Cardiac fibroblast (primary cell): Measurements from ENCODE around the gene FAAP100.
A peak's percentile ranks its signal among the peaks of the same experiment; 100 is the strongest.

Experiments
- DNase-seq, 2 donors: peaks; one replicate each; pipeline versions ENCODE4 v3.0.0 to v3.0.0-alpha.2; 2010; ENCODE audit warnings: low read depth in 2 of 2
- H3K4me3 ChIP-seq, 2 donors: replicated peaks in 1 of 2; 1 replicate in 1 of 2; 2 replicates in 1 of 2; pipeline ENCODE4 v1.5.1; 2011; ENCODE audit warnings: low read depth in 2 of 2, low read length in 2 of 2, mild to moderate bottlenecking in 2 of 2, moderate library complexity in 1 of 2
- TF ChIP-seq, protein P1 (sequence below): IDR thresholded peaks from one replicate; pipeline ENCODE4 v1.5.1; 2011; ENCODE audit warnings: low read depth, mild to moderate bottlenecking, low read length, inconsistent platforms

FAAP100 gene

GRCh38 chr17:81564778-81565177 lies 12.6 kb upstream of the FAAP100 start:
- TF ChIP-seq, protein P1, sequence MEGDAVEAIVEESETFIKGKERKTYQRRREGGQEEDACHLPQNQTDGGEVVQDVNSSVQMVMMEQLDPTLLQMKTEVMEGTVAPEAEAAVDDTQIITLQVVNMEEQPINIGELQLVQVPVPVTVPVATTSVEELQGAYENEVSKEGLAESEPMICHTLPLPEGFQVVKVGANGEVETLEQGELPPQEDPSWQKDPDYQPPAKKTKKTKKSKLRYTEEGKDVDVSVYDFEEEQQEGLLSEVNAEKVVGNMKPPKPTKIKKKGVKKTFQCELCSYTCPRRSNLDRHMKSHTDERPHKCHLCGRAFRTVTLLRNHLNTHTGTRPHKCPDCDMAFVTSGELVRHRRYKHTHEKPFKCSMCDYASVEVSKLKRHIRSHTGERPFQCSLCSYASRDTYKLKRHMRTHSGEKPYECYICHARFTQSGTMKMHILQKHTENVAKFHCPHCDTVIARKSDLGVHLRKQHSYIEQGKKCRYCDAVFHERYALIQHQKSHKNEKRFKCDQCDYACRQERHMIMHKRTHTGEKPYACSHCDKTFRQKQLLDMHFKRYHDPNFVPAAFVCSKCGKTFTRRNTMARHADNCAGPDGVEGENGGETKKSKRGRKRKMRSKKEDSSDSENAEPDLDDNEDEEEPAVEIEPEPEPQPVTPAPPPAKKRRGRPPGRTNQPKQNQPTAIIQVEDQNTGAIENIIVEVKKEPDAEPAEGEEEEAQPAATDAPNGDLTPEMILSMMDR: no peak
- no peak for DNase-seq
- no peak overlapping the region for H3K4me3 ChIP-seq

DNA sequence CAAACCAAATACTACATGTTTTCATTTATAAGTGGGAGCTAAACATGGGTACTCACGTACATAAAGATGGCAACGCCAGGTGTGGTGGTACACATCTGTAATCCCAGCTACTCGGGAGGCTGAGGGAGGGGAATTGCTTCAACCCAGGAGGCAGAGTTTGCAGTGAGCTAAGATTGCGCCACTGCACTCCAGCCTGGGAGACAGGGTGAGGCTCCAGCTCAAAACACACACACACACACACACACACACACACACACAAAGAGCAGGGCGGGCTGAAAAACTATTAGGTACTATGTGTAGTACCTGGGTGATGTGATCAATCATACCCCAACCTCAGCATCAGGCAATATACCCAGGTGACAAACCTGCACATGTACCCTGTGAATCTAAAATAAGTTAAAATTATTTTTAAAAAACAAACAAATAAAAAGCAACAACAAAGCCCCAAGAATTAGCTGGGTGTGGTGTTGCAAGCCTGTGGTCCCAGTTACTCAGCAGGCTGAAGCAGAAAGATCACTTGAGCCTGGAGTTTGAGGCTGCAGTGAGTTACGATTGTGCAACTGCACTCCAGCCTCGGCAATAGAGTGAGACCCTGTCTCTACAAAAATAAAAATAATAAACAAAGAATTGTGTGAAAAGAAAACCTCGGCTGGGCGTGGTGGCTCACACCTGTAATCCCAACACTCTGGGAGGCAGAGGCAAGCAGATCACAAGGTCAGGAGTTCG lies 11.9 kb upstream of the FAAP100 start:
- no peak overlapping the region for H3K4me3 ChIP-seq
- TF ChIP-seq, protein P1: no peak
- DNase-seq: peak; percentile 83 to 89

DNA sequence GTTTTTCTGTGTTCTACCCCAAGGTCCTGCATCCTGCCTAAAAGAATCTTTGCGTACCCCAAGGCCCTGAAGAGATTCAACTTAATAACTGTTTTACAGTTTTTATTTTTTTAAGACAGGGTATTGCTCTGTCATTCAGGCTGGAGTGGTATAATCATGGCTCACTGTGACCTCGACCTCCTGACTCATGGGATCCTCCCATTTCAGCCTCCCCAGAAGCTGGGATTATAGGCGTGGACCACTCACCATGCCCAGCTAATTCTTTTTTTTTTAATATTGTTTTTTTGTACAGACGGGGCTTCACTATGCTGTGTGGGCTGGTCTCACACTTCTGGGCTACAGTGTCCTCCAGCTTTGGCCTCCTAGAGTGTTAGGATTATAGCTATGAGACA lies 9.3 kb upstream of the FAAP100 start:
- DNase-seq: peak in 1 of 2 donors; percentile 85
- no peak overlapping the region for H3K4me3 ChIP-seq
- TF ChIP-seq, protein P1: no peak

GRCh38 chr17:81558941-81559806 lies 7.0 kb upstream of the FAAP100 start:
- DNase-seq: peak in 1 of 2 donors; percentile 20
- no peak overlapping the region for H3K4me3 ChIP-seq
- TF ChIP-seq, protein P1: peak; percentile 39

GRCh38 chr17:81558115-81558468 lies 5.9 kb upstream of the FAAP100 start:
- no peak overlapping the region for H3K4me3 ChIP-seq
- DNase-seq: no peak
- TF ChIP-seq, protein P1: no peak

DNA sequence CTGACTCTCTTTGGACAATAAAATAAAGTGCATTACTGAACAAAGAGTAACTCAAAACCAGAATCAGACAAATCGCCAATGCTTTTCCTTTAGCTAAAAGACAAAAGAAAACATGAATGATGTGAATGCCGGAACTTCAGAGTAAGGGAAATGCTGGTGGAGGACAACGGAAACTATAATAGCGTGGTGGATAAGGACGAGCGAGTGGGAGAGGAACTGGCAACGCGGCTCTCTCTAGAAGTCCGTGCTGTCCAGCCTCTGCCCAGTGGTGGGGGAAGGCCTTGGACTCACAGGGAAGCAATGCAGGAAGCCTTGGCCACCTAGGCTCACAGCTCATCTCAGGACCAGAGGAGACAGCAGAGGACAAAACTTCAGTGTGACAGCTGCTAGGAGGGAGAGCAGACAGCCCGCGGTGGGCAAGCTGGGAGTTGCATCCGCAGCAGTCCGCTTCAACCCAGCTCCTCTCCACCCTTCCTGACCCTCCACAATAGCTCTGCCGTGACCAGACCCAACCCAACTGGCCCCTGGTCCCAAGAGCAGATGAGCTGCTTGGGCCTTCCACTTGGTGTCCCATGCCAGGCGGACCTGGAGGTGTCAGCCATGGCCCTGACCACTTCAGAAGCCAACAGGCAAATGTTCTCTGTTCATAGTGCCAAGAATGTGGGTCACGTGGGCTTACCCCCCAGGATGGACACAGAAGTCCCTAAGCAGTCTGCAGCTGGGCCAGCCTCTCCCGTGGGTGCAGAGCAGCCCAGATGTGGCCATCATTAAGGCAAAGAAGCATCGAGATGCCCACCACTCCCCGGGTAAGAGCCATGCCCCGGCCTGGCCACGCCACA lies 5.3 kb upstream of the FAAP100 start:
- H3K4me3 ChIP-seq: no peak overlapping the region

More for the DNA sequence above, 5.3 kb upstream of the FAAP100 start:
- TF ChIP-seq, protein P1: no peak
- DNase-seq: no peak
